H1 (cell line): ENCODE results near the gene FSCN2. TPM values are rescaled to one million over a fixed set of nuclear protein-coding genes. Genes with fewer than 3 reads are reported as not detected.
A peak's percentile ranks its signal among the peaks of the same experiment; 100 is the strongest.

Experiments used
- CTCF ChIA-PET: fragments of 300-600 bp; sonication (Branson Sonifier 250); formaldehyde crosslinking; loops from one replicate; lab custom pipeline; 2021; ENCODE audit not compliant: partially characterized antibody; lab: Charles Lee
- POLR2A ChIA-PET: fragments of 300-600 bp; sonication (Branson Sonifier 250); formaldehyde crosslinking; loops from one replicate; lab custom pipeline; 2021; ENCODE audit warnings: inconsistent platforms; ENCODE audit not compliant: partially characterized antibody; lab: Charles Lee
- DNase-seq, 2 experiments: peaks; one replicate each; pipeline versions ENCODE4 v3.0.0 to v3.0.0-alpha.2; 2010 to 2022; ENCODE audit warnings: low spot score in 2 of 2, low read depth in 1 of 2, mixed read lengths in 1 of 2
- FAIRE-seq: peaks from 2 replicates; lab custom pipeline; 2011; peaks lifted over from hg19 to GRCh38; lab: Jason Lieb, UNC
- H2AFZ ChIP-seq: 2 replicates; pipeline ENCODE4 v1.8.1; 2012; ENCODE audit warnings: low read length, inconsistent platforms
- H2AK5ac ChIP-seq: 2 replicates; pipeline ENCODE4 v1.6.1; 2013; ENCODE audit warnings: low read depth, low read length
- H2BK120ac ChIP-seq: replicated peaks from 2 replicates; pipeline ENCODE3; 2013; ENCODE audit warnings: low read depth, low read length, inconsistent platforms
- H2BK12ac ChIP-seq: 2 replicates; pipeline ENCODE4 v1.6.1; 2013; ENCODE audit warnings: low read depth, low read length
- H2BK15ac ChIP-seq: 2 replicates; pipeline ENCODE4 v1.6.1; 2013; ENCODE audit warnings: low read length
- H2BK20ac ChIP-seq: 2 replicates; pipeline ENCODE4 v1.6.1; 2013; ENCODE audit warnings: low read length
- H2BK5ac ChIP-seq: 2 replicates; pipeline ENCODE4 v1.6.1; 2013; ENCODE audit warnings: low read depth, low read length
- H3K14ac ChIP-seq: 2 replicates; pipeline ENCODE4 v1.6.1; 2013; ENCODE audit warnings: inconsistent platforms; ENCODE audit not compliant: insufficient read length
- H3K18ac ChIP-seq: 2 replicates; pipeline ENCODE4 v1.6.1; 2013; ENCODE audit warnings: low read length; ENCODE audit errors: extremely low read depth
- H3K23ac ChIP-seq: 2 replicates; pipeline ENCODE4 v1.6.1; 2013; ENCODE audit warnings: inconsistent platforms; ENCODE audit not compliant: insufficient read length
- H3K23me2 ChIP-seq: 2 replicates; pipeline ENCODE4 v1.6.1; 2013; ENCODE audit warnings: low read depth, low read length
- H3K27ac ChIP-seq: 2 replicates; pipeline ENCODE4 v1.6.1; 2011; ENCODE audit warnings: low read depth, low read length, inconsistent platforms
- H3K27me3 ChIP-seq, 4 experiments: replicated peaks in 1 of 4; 1 replicate in 1 of 4; 2 replicates in 3 of 4; pipeline versions ENCODE4 v1.6.1 to v1.8.1; 2011 to 2013; ENCODE audit warnings: low read length in 3 of 4, mild to moderate bottlenecking in 3 of 4, inconsistent platforms in 2 of 4, mixed read lengths in 2 of 4, moderate library complexity in 1 of 4; ENCODE audit not compliant: control insufficient read depth in 3 of 4, insufficient read depth in 3 of 4; ENCODE audit errors: extremely low read depth in 1 of 4
- H3K36me3 ChIP-seq, 4 experiments: 2 replicates each; pipeline versions ENCODE4 v1.6.1 to v1.8.1; 2011 to 2013; ENCODE audit warnings: mild to moderate bottlenecking in 4 of 4, low read length in 3 of 4, moderate library complexity in 2 of 4, control low read depth in 1 of 4, inconsistent platforms in 1 of 4; ENCODE audit not compliant: insufficient read depth in 4 of 4, control insufficient read depth in 2 of 4
- H3K4ac ChIP-seq: replicated peaks from 2 replicates; pipeline ENCODE3; 2013; ENCODE audit warnings: low read length, low read depth, mixed read lengths, inconsistent platforms; ENCODE audit not compliant: insufficient read length
- H3K4me1 ChIP-seq, 4 experiments: replicated peaks in 1 of 4; 1 replicate in 1 of 4; 2 replicates in 3 of 4; pipeline versions ENCODE4 v1.6.1 to v1.8.1; 2011 to 2013; ENCODE audit warnings: low read length in 3 of 4, inconsistent platforms in 2 of 4, mixed read lengths in 1 of 4; ENCODE audit not compliant: insufficient read depth in 4 of 4, control insufficient read depth in 3 of 4
- H3K4me2 ChIP-seq, 2 experiments: 2 replicates each; pipeline versions ENCODE4 v1.6.1 to v1.8.1; 2011 to 2013; ENCODE audit warnings: low read depth in 2 of 2, low read length in 2 of 2, control low read depth in 1 of 2, inconsistent platforms in 1 of 2, mild to moderate bottlenecking in 1 of 2; ENCODE audit not compliant: insufficient read depth in 1 of 2
- H3K4me3 ChIP-seq, 4 experiments: fragments of 200-600, 300-600 bp in 1 of 4; sonication (generic), shearing (Covaris generic), sonication (Bioruptor Twin) in 1 of 4; 2 replicates each; pipeline versions ENCODE4 v1.5.1 to v1.8.1; 2011 to 2016; ENCODE audit warnings: low read length in 4 of 4, low read depth in 3 of 4, control low read depth in 2 of 4, inconsistent platforms in 2 of 4, mild to moderate bottlenecking in 2 of 4, mixed read lengths in 1 of 4, moderate library complexity in 1 of 4; ENCODE audit not compliant: insufficient read depth in 2 of 4; ENCODE audit errors: extremely low read depth in 1 of 4
- H3K56ac ChIP-seq: replicated peaks from 2 replicates; pipeline ENCODE3; 2013; ENCODE audit warnings: low read depth, mild to moderate bottlenecking, mixed read lengths, low read length, inconsistent platforms; ENCODE audit not compliant: insufficient read length
- H3K79me1 ChIP-seq: 2 replicates; pipeline ENCODE4 v1.6.1; 2013; ENCODE audit warnings: low read depth, low read length, control low read depth
- H3K79me2 ChIP-seq, 2 experiments: 2 replicates each; pipeline versions ENCODE4 v1.6.1 to v1.8.1; 2012 to 2013; ENCODE audit warnings: low read length in 2 of 2, mild to moderate bottlenecking in 2 of 2, inconsistent platforms in 1 of 2; ENCODE audit not compliant: insufficient read depth in 2 of 2, control insufficient read depth in 1 of 2
- H3K9ac ChIP-seq, 4 experiments: replicated peaks in 1 of 4; 1 replicate in 1 of 4; 2 replicates in 3 of 4; pipeline versions ENCODE4 v1.6.1 to v1.8.1; 2011 to 2013; ENCODE audit warnings: low read depth in 3 of 4, low read length in 3 of 4, control low read depth in 2 of 4, mild to moderate bottlenecking in 2 of 4, moderate library complexity in 2 of 4, inconsistent platforms in 1 of 4; ENCODE audit errors: extremely low read depth in 1 of 4
- H3K9me3 ChIP-seq, 2 experiments: 2 replicates each; pipeline versions ENCODE4 v1.6.1 to v1.8.1; 2012 to 2013; ENCODE audit warnings: mild to moderate bottlenecking in 2 of 2, moderate library complexity in 2 of 2, control low read depth in 1 of 2, inconsistent platforms in 1 of 2, low read depth in 1 of 2, low read length in 1 of 2, mixed read lengths in 1 of 2; ENCODE audit not compliant: insufficient read depth in 2 of 2
- H4K20me1 ChIP-seq, 2 experiments: replicated peaks in 1 of 2; 2 replicates each; pipeline versions ENCODE3 to v1.8.1; 2011 to 2013; ENCODE audit warnings: inconsistent platforms in 2 of 2, low read length in 2 of 2, mild to moderate bottlenecking in 1 of 2; ENCODE audit not compliant: insufficient read depth in 2 of 2, control insufficient read depth in 1 of 2
- H4K5ac ChIP-seq: 2 replicates; pipeline ENCODE4 v1.6.1; 2013; ENCODE audit warnings: low read length, low read depth, mixed read lengths, inconsistent platforms; ENCODE audit not compliant: insufficient read length
- H4K8ac ChIP-seq: 2 replicates; pipeline ENCODE4 v1.8.0; 2013; ENCODE audit warnings: mild to moderate bottlenecking, moderate library complexity, low read length, inconsistent platforms; ENCODE audit not compliant: insufficient read depth; ENCODE audit errors: extremely low read depth
- H4K91ac ChIP-seq: replicated peaks from 2 replicates; pipeline ENCODE3; 2013; ENCODE audit warnings: low read length, mixed read lengths, inconsistent platforms; ENCODE audit not compliant: insufficient read length
- HDAC6 ChIP-seq: IDR thresholded peaks from one replicate; pipeline ENCODE4 v1.7.1; 2012; ENCODE audit warnings: low read depth, mild to moderate bottlenecking, inconsistent platforms, low read length, moderate library complexity
- KDM4A ChIP-seq: IDR thresholded peaks from one replicate; pipeline ENCODE4 v1.7.1; 2012; ENCODE audit warnings: low read depth, mild to moderate bottlenecking, moderate library complexity, low read length, inconsistent platforms; ENCODE audit not compliant: severe bottlenecking
- POLR2AphosphoS5 ChIP-seq: IDR thresholded peaks from 2 replicates; pipeline ENCODE4 v1.6.1; 2011; ENCODE audit warnings: low read depth, low read length
- RAD21 ChIP-seq, 2 experiments: IDR thresholded peaks in 1 of 2; conservative IDR thresholded peaks in 1 of 2; 2 replicates each; pipeline ENCODE4 v1.6.1; 2011; ENCODE audit warnings: low read depth in 2 of 2, low read length in 2 of 2, improper control_type of control experiment in 1 of 2, inconsistent platforms in 1 of 2, mild to moderate bottlenecking in 1 of 2, moderate library complexity in 1 of 2
- SAP30 ChIP-seq: fragments of 300-600 bp; sonication (generic); IDR thresholded peaks from 2 replicates; pipeline ENCODE4 v1.7.1; 2012; ENCODE audit warnings: low read length, moderate library complexity, mild to moderate bottlenecking, inconsistent platforms; ENCODE audit not compliant: insufficient read depth, insufficient replicate concordance
- SP2 ChIP-seq: IDR thresholded peaks from 2 replicates; pipeline ENCODE4 v1.6.1; 2012; ENCODE audit warnings: mild to moderate bottlenecking, low read length, inconsistent platforms
- SRF ChIP-seq: IDR thresholded peaks from 2 replicates; pipeline ENCODE4 v1.6.1; 2011; ENCODE audit warnings: mild to moderate bottlenecking, low read depth, low read length, moderate library complexity
- YY1 ChIP-seq: IDR thresholded peaks from 2 replicates; pipeline ENCODE4 v1.6.1; 2011; ENCODE audit warnings: low read depth, mild to moderate bottlenecking, low read length
- ZNF274 ChIP-seq: IDR thresholded peaks from 2 replicates; pipeline ENCODE4 v1.7.0; 2012; ENCODE audit warnings: low read length, borderline replicate concordance; ENCODE audit errors: extremely low read depth
- WGBS, 2 experiments: shearing (Covaris generic) in 1 of 2; methylation state at CpG; one replicate each; pipeline versions ENCODE4 v1.1.6 to v1.1.7; 2013 to 2015; ENCODE audit warnings: low lambda C conversion rate in 2 of 2, mixed read lengths in 2 of 2, inconsistent platforms in 1 of 2, low coverage in 1 of 2, missing lambda C conversion rate in 1 of 2; ENCODE audit not compliant: insufficient replicate concordance in 2 of 2, insufficient coverage in 1 of 2, insufficient read length in 1 of 2; ENCODE audit errors: extremely low coverage in 1 of 2, missing lambda C conversion rate in 1 of 2; 5-methylcytosine and 5-hydroxymethylcytosine counted together
- polyA plus RNA-seq, 7 experiments: library from polyadenylated mRNA; depleted of rRNA in 3 of 7; stranded (reverse) in 5 of 7; unstranded in 2 of 7; fragments of >200 nt in 5 of 7; fragments of 200-250 nt in 2 of 7; gene quantifications; 1 replicate in 5 of 7; 2 replicates in 1 of 7; 4 replicates in 1 of 7; pipeline versions ENCODE4 v1.2.1 to v1.2.3, GENCODE V29; 2011 to 2013; ENCODE audit warnings: missing spikeins in 2 of 7, mixed read lengths in 2 of 7
- total RNA-seq: library from RNA; stranded (reverse); fragmentation: NEBNext Ultra II Directional; extraction: Animal tissue kit (Norgen Biotek cat#: 25700); gene quantifications from 2 replicates; pipeline ENCODE4 v1.2.1, GENCODE V29; 2021
- TF ChIP-seq, protein P1 (sequence below): IDR thresholded peaks from 2 replicates; pipeline ENCODE4 v1.6.1; 2012; ENCODE audit warnings: inconsistent platforms

FSCN2 gene
- total and polyA plus RNA-seq, 2 of the 8 experiments (the other 6 are each of a cell fraction or from before 2014, with no cell fraction given): 0.18 to 0.30 TPM

DNA sequence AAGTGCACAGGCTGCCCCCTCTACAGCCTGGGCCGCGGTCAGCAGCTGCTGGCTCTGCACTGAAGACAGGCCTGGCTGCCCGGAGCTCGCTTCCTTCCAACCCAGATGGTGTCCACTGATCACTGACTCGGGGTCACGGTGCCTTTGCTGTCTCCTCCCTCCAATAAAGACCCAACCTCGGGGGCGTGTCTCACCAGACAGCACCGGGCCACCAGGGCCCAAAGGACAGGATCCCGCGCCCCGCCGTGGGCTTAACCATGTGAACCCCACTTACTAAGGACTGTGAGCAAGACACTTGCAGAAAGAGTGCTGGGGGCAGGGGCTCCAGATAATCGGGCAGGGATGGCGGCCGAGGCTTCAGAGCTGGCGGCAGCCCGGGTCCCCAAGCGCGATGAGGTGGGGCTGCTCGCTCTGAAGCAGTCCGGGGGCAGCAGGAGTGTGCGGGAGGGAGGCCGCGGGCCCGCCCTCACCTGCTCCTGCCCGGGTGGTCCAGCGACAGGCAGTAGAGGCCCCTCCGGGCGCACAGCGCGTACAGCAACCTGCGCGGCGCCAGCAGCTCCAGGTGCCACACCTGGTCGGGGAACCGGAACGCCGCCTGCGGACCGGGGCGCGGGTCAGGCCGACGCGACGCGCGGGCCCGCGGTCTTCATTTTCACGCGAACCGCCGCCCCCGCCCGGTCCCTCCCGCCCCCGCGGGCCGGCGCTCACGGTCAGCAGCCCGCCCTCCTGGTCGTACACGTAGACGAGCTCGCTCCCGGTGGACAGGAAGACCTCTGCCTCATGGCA is 23.5 kb downstream of the FSCN2 start:
- Histone ChIP-seq H4K5ac (peak overlapping the region; percentile 84), H3K23me2 (peaks cover 9% of the 10 kb centered on the region; the same call in 1 of the 2 replicates), H4K91ac (no peak overlapping the region), H2BK5ac (no peak overlapping the region; the same call in 1 of the 2 replicates), H3K4ac (no peak overlapping the region), H3K27me3 (no peaks in the 10 kb centered on the region), H3K23ac (no peak overlapping the region), H3K36me3 (peaks cover 0 to 16% (median 11%) of the 10 kb centered on the region in 4 experiments; a peak in 6 of 8 replicates), H2AK5ac (no peak overlapping the region), H2BK120ac (no peak overlapping the region), H3K14ac (no peak overlapping the region), H3K4me2 (peak overlapping the region; percentile 85 to 87), H2AFZ (peak overlapping the region; percentile 37; the same call in 1 of the 2 replicates), H3K9ac (peak overlapping the region in 3 of 4 experiments; percentile 38 to 71 (median 48); a peak in 4 of 7 replicates), H3K9me3 (no peaks in the 10 kb centered on the region), H4K8ac (peak overlapping the region; percentile 28; the same call in 1 of the 2 replicates), H4K20me1 (peaks cover 0 to 18% of the 10 kb centered on the region in 2 experiments), H3K27ac (no peak overlapping the region), H3K56ac (peak overlapping the region; percentile 67), H3K4me1 (peaks cover 3 to 17% (median 8%) of the 10 kb centered on the region in 4 experiments), H2BK12ac (no peak overlapping the region), H3K18ac (peak overlapping the region; percentile 71), H3K79me2 (peaks cover 0 to 10% of the 10 kb centered on the region in 2 experiments; a peak in 1 of 4 replicates), H3K79me1 (peaks cover 4% of the 10 kb centered on the region; the same call in 1 of the 2 replicates), H2BK15ac (no peak overlapping the region), H3K4me3 (peak overlapping the region; percentile 69 to 94 (median 84)), H2BK20ac (no peak overlapping the region)
- 13% methylated on average over 35 of the region's 69 CpGs; no CpG with 5 or more reads in 1 of the 2 experiments for WGBS, 2 experiments
- POLR2A ChIA-PET: interaction anchor here (0.6 to 5.0 kb wide), 21 partner anchors 13 to 322 kb away, joined by 3 to 50 read pairs (median 4); partner anchors contain the start of genes ACTG1, MRPL12, NPLOC4 and TSPAN10
- CTCF ChIA-PET: interaction anchor here (0.6 to 2.8 kb wide), 9 partner anchors 10 to 1762 kb away, joined by 3 to 8 read pairs (median 4); no protein-coding TSS in a partner anchor
- no peak for FAIRE-seq
- DNase-seq: no peak
- TF ChIP-seq, protein P1, sequence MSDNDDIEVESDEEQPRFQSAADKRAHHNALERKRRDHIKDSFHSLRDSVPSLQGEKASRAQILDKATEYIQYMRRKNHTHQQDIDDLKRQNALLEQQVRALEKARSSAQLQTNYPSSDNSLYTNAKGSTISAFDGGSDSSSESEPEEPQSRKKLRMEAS: 0 out of 2 replicates have a peak, but pooled peaks have one; percentile 18
- TF ChIP-seq RAD21 (IDR thresholded peaks at IDR 0.05 in 1 of 2, conservative IDR thresholded peaks at IDR 0.05 in 1 of 2; ENCODE audit: low read depth in 2 of 2, low read length in 2 of 2) (no peak), YY1 (no peak), HDAC6 (no peak), SP2 (no peak), SRF (no peak), KDM4A (no peak), POLR2AphosphoS5 (no peak), ZNF274 (no peak), SAP30 (no peak)
